HepG2 (cell line): Measurements from ENCODE around the gene CHST4. TPM values are rescaled to one million over a fixed set of nuclear protein-coding genes. Genes with fewer than 3 reads are reported as not detected.
A peak's percentile ranks its signal among the peaks of the same experiment; 100 is the strongest.

ENCODE experiments used
- CBX2 ChIP-seq, 2 experiments: fragments of 200-600 bp in 1 of 2; sonication (generic); formaldehyde crosslinking in 1 of 2; IDR thresholded peaks; 2 replicates each; pipeline versions ENCODE4 v1.7.0 to v1.8.1; 2018 to 2022; ENCODE audit warnings: low read depth in 2 of 2, low read length in 1 of 2, mild to moderate bottlenecking in 1 of 2, missing genetic modification reagents in 1 of 2
- CENPX ChIP-seq: sonication (generic); formaldehyde crosslinking; IDR thresholded peaks from 2 replicates; pipeline ENCODE4 v1.9.0; 2021; ENCODE audit warnings: mild to moderate bottlenecking, missing genetic modification reagents, moderate library complexity
- DR1 ChIP-seq: sonication (generic); formaldehyde crosslinking; IDR thresholded peaks from 2 replicates; pipeline ENCODE4 v1.8.0; 2021; ENCODE audit warnings: mild to moderate bottlenecking, missing genetic modification reagents, inconsistent platforms
- KLF9 ChIP-seq: IDR thresholded peaks from 2 replicates; pipeline ENCODE4 v1.6.1; 2016; ENCODE audit warnings: low read depth
- RARG ChIP-seq: sonication (generic); formaldehyde crosslinking; IDR thresholded peaks from 2 replicates; pipeline ENCODE4 v1.4.0; 2020; ENCODE audit warnings: low read depth, mild to moderate bottlenecking, missing genetic modification reagents
- ZNF260 ChIP-seq: sonication (generic); formaldehyde crosslinking; IDR thresholded peaks from 2 replicates; pipeline ENCODE4 v1.4.0; 2020; ENCODE audit warnings: missing genetic modification reagents, low read depth, mild to moderate bottlenecking, borderline replicate concordance
- ZNF274 ChIP-seq: sonication (generic); formaldehyde crosslinking; IDR thresholded peaks from 2 replicates; pipeline ENCODE4 v1.5.1; 2020; ENCODE audit warnings: mild to moderate bottlenecking, missing genetic modification reagents
- ZSCAN25 ChIP-seq: sonication (generic); formaldehyde crosslinking; IDR thresholded peaks from 2 replicates; pipeline ENCODE4 v1.8.0; 2022; ENCODE audit warnings: mild to moderate bottlenecking, missing genetic modification reagents
- polyA plus RNA-seq, 8 experiments: library from polyadenylated mRNA; depleted of rRNA in 3 of 8; stranded (reverse) in 7 of 8; unstranded in 1 of 8; fragments of >200 nt; fragmentation: Illumina TruSeq in 4 of 8; extraction: Trizol in 4 of 8; gene quantifications; 2 replicates each; pipeline versions ENCODE4 v1.2.1 to v1.2.3, GENCODE V29; 2011 to 2016; ENCODE audit warnings: low read depth in 4 of 8, missing spikeins in 1 of 8, mixed read lengths in 1 of 8; ENCODE audit not compliant: insufficient read depth in 1 of 8
- total RNA-seq, 5 experiments: library from RNA; depleted of rRNA; stranded (reverse); fragments of >200 nt; fragmentation: Illumina TruSeq; extraction: Trizol; gene quantifications; 2 replicates each; pipeline ENCODE4 v1.2.3, GENCODE V29; 2016; ENCODE audit warnings: low read depth in 1 of 5
- TF ChIP-seq, protein P1 (sequence below): sonication (generic); formaldehyde crosslinking; IDR thresholded peaks from 2 replicates; pipeline ENCODE4 v1.5.0; 2020; ENCODE audit warnings: mild to moderate bottlenecking, missing genetic modification reagents
- TF ChIP-seq, protein P2 (sequence below): sonication (generic); IDR thresholded peaks from 2 replicates; pipeline ENCODE4 v1.6.1; 2016; ENCODE audit warnings: low read depth, borderline replicate concordance
- TF ChIP-seq, protein P3 (sequence below): sonication (generic); formaldehyde crosslinking; IDR thresholded peaks from 2 replicates; pipeline ENCODE4 v1.4.0; 2020; ENCODE audit warnings: mild to moderate bottlenecking, missing genetic modification reagents, borderline replicate concordance
- TF ChIP-seq, protein P4 (sequence below): sonication (generic); formaldehyde crosslinking; IDR thresholded peaks from 2 replicates; pipeline ENCODE4 v1.4.0; 2020; ENCODE audit warnings: missing genetic modification reagents
- TF ChIP-seq, protein P5 (sequence below): sonication (generic); formaldehyde crosslinking; IDR thresholded peaks from 2 replicates; pipeline ENCODE4 v1.4.0; 2020; ENCODE audit warnings: missing genetic modification reagents, mild to moderate bottlenecking, borderline replicate concordance

The CHST4 gene
- total and polyA plus RNA-seq, 2 of the 13 experiments (the other 11 are each of a cell fraction or from before 2014, with no cell fraction given), result not detected

DNA sequence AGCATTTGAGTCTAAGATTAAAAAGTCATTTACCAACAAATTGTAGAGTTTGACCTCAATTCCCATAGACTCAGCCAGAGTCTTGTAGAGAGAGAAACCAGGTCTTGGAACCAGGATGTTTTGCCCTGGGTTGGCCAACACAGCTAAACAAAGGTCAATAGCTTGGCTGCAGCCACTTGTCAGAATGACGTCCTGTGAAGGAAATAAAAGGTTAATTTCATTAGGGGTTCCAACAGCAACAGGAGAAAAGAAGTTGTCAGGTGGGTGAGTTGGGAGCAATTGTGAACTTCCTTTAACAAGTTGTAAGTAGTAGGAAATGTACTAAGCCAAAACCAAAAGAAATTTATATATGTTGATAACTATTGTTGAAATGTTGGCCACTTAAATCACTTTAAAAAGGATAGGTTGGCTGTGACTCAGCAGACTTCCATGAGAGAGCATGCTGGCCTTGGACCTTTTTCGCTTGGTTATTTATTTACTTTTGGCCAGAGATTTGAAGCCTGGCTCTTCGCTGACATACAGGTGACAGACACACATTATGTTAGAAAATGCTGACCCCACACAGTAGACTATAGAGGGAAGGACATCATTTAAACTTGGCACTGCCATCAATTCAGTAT is 46.4 kb downstream of the CHST4 start (continued):
- TF ChIP-seq CBX2 (IDR thresholded peaks at IDR 0.05; ENCODE audit: low read depth, low read length), result no peak
- no peak for TF ChIP-seq CBX2 (CRISPR knock-in tag; IDR thresholded peaks at IDR 0.05; ENCODE audit: low read depth)
- no peak for TF ChIP-seq RARG
- TF ChIP-seq, protein P1, sequence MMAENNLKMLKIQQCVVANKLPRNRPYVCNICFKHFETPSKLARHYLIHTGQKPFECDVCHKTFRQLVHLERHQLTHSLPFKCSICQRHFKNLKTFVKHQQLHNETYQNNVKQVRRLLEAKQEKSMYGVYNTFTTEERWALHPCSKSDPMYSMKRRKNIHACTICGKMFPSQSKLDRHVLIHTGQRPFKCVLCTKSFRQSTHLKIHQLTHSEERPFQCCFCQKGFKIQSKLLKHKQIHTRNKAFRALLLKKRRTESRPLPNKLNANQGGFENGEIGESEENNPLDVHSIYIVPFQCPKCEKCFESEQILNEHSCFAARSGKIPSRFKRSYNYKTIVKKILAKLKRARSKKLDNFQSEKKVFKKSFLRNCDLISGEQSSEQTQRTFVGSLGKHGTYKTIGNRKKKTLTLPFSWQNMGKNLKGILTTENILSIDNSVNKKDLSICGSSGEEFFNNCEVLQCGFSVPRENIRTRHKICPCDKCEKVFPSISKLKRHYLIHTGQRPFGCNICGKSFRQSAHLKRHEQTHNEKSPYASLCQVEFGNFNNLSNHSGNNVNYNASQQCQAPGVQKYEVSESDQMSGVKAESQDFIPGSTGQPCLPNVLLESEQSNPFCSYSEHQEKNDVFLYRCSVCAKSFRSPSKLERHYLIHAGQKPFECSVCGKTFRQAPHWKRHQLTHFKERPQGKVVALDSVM (CRISPR knock-in tag), result peak; percentile 33; the same call in 1 of the 2 replicates
- TF ChIP-seq, protein P2, sequence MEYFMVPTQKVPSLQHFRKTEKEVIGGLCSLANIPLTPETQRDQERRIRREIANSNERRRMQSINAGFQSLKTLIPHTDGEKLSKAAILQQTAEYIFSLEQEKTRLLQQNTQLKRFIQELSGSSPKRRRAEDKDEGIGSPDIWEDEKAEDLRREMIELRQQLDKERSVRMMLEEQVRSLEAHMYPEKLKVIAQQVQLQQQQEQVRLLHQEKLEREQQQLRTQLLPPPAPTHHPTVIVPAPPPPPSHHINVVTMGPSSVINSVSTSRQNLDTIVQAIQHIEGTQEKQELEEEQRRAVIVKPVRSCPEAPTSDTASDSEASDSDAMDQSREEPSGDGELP, result peak; percentile 77
- TF ChIP-seq DR1 (CRISPR knock-in tag), result no peak
- TF ChIP-seq CENPX (CRISPR knock-in tag), result no peak
- TF ChIP-seq KLF9 (CRISPR knock-in tag), result 0 out of 2 replicates have a peak, but pooled peaks have one; percentile 73
- TF ChIP-seq ZSCAN25 (CRISPR knock-in tag), result no peak
- TF ChIP-seq ZNF274 (CRISPR knock-in tag), result no peak
- TF ChIP-seq, protein P3, sequence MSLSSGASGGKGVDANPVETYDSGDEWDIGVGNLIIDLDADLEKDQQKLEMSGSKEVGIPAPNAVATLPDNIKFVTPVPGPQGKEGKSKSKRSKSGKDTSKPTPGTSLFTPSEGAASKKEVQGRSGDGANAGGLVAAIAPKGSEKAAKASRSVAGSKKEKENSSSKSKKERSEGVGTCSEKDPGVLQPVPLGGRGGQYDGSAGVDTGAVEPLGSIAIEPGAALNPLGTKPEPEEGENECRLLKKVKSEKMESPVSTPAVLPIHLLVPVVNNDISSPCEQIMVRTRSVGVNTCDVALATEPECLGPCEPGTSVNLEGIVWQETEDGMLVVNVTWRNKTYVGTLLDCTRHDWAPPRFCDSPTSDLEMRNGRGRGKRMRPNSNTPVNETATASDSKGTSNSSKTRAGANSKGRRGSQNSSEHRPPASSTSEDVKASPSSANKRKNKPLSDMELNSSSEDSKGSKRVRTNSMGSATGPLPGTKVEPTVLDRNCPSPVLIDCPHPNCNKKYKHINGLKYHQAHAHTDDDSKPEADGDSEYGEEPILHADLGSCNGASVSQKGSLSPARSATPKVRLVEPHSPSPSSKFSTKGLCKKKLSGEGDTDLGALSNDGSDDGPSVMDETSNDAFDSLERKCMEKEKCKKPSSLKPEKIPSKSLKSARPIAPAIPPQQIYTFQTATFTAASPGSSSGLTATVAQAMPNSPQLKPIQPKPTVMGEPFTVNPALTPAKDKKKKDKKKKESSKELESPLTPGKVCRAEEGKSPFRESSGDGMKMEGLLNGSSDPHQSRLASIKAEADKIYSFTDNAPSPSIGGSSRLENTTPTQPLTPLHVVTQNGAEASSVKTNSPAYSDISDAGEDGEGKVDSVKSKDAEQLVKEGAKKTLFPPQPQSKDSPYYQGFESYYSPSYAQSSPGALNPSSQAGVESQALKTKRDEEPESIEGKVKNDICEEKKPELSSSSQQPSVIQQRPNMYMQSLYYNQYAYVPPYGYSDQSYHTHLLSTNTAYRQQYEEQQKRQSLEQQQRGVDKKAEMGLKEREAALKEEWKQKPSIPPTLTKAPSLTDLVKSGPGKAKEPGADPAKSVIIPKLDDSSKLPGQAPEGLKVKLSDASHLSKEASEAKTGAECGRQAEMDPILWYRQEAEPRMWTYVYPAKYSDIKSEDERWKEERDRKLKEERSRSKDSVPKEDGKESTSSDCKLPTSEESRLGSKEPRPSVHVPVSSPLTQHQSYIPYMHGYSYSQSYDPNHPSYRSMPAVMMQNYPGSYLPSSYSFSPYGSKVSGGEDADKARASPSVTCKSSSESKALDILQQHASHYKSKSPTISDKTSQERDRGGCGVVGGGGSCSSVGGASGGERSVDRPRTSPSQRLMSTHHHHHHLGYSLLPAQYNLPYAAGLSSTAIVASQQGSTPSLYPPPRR (CRISPR knock-in tag), result no peak
- TF ChIP-seq, protein P4, sequence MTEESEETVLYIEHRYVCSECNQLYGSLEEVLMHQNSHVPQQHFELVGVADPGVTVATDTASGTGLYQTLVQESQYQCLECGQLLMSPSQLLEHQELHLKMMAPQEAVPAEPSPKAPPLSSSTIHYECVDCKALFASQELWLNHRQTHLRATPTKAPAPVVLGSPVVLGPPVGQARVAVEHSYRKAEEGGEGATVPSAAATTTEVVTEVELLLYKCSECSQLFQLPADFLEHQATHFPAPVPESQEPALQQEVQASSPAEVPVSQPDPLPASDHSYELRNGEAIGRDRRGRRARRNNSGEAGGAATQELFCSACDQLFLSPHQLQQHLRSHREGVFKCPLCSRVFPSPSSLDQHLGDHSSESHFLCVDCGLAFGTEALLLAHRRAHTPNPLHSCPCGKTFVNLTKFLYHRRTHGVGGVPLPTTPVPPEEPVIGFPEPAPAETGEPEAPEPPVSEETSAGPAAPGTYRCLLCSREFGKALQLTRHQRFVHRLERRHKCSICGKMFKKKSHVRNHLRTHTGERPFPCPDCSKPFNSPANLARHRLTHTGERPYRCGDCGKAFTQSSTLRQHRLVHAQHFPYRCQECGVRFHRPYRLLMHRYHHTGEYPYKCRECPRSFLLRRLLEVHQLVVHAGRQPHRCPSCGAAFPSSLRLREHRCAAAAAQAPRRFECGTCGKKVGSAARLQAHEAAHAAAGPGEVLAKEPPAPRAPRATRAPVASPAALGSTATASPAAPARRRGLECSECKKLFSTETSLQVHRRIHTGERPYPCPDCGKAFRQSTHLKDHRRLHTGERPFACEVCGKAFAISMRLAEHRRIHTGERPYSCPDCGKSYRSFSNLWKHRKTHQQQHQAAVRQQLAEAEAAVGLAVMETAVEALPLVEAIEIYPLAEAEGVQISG (CRISPR knock-in tag), result peak; percentile 38; the same call in 1 of the 2 replicates
- TF ChIP-seq ZNF260 (CRISPR knock-in tag), result no peak
- TF ChIP-seq, protein P5, sequence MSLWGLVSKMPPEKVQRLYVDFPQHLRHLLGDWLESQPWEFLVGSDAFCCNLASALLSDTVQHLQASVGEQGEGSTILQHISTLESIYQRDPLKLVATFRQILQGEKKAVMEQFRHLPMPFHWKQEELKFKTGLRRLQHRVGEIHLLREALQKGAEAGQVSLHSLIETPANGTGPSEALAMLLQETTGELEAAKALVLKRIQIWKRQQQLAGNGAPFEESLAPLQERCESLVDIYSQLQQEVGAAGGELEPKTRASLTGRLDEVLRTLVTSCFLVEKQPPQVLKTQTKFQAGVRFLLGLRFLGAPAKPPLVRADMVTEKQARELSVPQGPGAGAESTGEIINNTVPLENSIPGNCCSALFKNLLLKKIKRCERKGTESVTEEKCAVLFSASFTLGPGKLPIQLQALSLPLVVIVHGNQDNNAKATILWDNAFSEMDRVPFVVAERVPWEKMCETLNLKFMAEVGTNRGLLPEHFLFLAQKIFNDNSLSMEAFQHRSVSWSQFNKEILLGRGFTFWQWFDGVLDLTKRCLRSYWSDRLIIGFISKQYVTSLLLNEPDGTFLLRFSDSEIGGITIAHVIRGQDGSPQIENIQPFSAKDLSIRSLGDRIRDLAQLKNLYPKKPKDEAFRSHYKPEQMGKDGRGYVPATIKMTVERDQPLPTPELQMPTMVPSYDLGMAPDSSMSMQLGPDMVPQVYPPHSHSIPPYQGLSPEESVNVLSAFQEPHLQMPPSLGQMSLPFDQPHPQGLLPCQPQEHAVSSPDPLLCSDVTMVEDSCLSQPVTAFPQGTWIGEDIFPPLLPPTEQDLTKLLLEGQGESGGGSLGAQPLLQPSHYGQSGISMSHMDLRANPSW (CRISPR knock-in tag), result no peak
